Stimulated activated CD4-positive, alpha-beta T cell treated with anti-CD3 and anti-CD28 coated beads, TNF-alpha, amount 100 ng/mL, for 4 hours (primary cell): Measurements from ENCODE around the gene PGBD5.

Experiments used
- DNase-seq, 3 experiments: peaks; one replicate each; pipeline ENCODE4 v3.0.0-alpha.2; 2020; ENCODE audit warnings: low read depth in 3 of 3

Gene PGBD5

GRCh38 chr1:230300322-230301301, 125.5 kb downstream of the PGBD5 start:
- no peak for DNase-seq

- no peak for DNase-seq
Measured at GRCh38 chr1:230299191-230300006, 126.7 kb downstream of the PGBD5 start.

GRCh38 chr1:230295367-230295766, 130.8 kb downstream of the PGBD5 start:
- DNase-seq, result no peak

- no peak for DNase-seq
Measured at GRCh38 chr1:230293390-230293700, 132.8 kb downstream of the PGBD5 start.

GRCh38 chr1:230292689-230293389, 133.3 kb downstream of the PGBD5 start:
- no peak for DNase-seq

- DNase-seq, result no peak
Measured at GRCh38 chr1:230291731-230292620, 134.2 kb downstream of the PGBD5 start.

GRCh38 chr1:230289350-230289644, 136.8 kb downstream of the PGBD5 start:
- no peak for DNase-seq

GRCh38 chr1:230288641-230289349, 137.3 kb downstream of the PGBD5 start:
- DNase-seq, result no peak

- no peak for DNase-seq
Measured at GRCh38 chr1:230287674-230288315, 138.3 kb downstream of the PGBD5 start.

- DNase-seq, result no peak
Measured at GRCh38 chr1:230286890-230287269, 139.3 kb downstream of the PGBD5 start.

GRCh38 chr1:230286166-230286889, 139.8 kb downstream of the PGBD5 start:
- DNase-seq, result no peak

- no peak for DNase-seq
Measured at GRCh38 chr1:230285351-230285750, 140.8 kb downstream of the PGBD5 start.

- DNase-seq, result no peak
Measured at GRCh38 chr1:230284891-230285290, 141.2 kb downstream of the PGBD5 start.

- DNase-seq, result no peak
Measured at GRCh38 chr1:230283678-230284077, 142.5 kb downstream of the PGBD5 start.

- no peak for DNase-seq
Measured at GRCh38 chr1:230282157-230282556, 144.0 kb downstream of the PGBD5 start.

GRCh38 chr1:230281556-230281955, 144.6 kb downstream of the PGBD5 start:
- no peak for DNase-seq

GRCh38 chr1:230280906-230281413, 145.2 kb downstream of the PGBD5 start:
- DNase-seq, result no peak

- no peak for DNase-seq
Measured at GRCh38 chr1:230280054-230280795, 145.9 kb downstream of the PGBD5 start.

GRCh38 chr1:230279583-230279945, 146.6 kb downstream of the PGBD5 start:
- DNase-seq, result no peak
